ENCODE results near the gene SMCO2. TPM values are rescaled to one million over a fixed set of nuclear protein-coding genes. Genes with fewer than 3 reads are reported as not detected.

Gene SMCO2
- total RNA-seq, 1 donor from 2014 or later: not detected

DNA sequence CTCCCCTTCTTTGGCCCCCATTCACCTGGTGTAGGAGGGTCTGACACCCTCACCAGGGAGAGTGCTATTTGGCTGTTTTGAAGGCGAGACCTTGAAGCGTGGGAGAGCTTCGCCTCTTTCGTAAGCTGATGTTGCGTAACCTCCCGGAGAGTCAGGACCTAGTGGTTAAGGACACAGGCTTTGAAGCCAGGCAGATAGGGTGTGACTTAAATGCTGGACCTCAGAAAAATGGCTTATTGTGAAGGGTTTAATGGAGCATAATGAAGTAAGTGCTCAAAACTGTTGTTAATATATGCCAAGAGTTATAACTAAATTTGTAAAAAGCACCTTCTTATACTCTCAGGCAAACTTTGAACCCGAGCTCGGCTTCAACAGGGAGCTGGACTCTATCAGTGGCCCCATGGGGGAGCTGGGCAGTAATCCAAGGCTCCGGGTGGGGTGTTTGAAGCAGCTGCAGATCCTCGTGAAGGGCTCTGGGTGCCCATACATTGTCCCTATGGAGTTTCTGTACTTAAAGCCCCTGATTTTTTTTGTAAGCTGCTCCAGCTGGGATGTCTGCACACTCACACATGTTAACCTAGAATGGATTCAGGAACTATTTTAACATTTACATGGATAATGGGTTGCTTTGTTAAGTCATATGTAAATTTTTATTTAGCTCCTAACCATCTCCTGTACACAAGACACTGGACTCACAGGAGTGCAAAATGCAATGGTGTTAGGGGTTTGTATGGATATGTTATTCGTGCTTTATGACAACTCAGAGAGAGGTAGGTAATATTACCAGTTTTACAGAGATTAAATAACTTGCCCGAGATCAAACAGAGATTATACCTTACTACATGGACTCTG is 103.5 kb downstream of the SMCO2 start:
- H3K36me3 Mint-ChIP-seq: no peaks in the 10 kb centered on the region
- no peaks in the 10 kb centered on the region for H3K9me3 Mint-ChIP-seq
- DNase-seq (ENCODE audit: low spot score in 2 of 2, unreplicated experiment in 2 of 2): no peak
- TF ChIP-seq, protein P1, sequence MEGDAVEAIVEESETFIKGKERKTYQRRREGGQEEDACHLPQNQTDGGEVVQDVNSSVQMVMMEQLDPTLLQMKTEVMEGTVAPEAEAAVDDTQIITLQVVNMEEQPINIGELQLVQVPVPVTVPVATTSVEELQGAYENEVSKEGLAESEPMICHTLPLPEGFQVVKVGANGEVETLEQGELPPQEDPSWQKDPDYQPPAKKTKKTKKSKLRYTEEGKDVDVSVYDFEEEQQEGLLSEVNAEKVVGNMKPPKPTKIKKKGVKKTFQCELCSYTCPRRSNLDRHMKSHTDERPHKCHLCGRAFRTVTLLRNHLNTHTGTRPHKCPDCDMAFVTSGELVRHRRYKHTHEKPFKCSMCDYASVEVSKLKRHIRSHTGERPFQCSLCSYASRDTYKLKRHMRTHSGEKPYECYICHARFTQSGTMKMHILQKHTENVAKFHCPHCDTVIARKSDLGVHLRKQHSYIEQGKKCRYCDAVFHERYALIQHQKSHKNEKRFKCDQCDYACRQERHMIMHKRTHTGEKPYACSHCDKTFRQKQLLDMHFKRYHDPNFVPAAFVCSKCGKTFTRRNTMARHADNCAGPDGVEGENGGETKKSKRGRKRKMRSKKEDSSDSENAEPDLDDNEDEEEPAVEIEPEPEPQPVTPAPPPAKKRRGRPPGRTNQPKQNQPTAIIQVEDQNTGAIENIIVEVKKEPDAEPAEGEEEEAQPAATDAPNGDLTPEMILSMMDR (IDR thresholded peaks at IDR 0.05; ENCODE audit: unreplicated experiment): no peak
- no peak overlapping the region for H3K4me3 Mint-ChIP-seq
- no peaks in the 10 kb centered on the region for H3K27me3 Mint-ChIP-seq (ENCODE audit: low read depth)
- H3K27ac Mint-ChIP-seq: peak overlapping the region; percentile 70
- H3K4me1 Mint-ChIP-seq: peaks cover 64% of the 10 kb centered on the region

DNA sequence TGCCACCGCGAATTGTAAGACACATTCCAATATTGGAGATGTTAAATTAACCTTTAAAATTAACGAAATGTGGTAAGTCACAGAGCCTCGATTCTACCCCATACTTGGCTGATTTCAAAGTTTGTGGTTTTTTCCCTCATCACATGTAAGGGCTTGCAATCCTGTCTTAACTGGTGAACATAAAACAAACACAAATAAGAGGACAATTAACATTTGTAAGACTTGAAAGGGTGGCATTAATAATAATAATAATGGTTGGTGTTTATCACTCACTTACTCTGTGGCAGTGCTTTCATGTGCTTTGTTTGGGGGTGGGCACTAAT is 104.1 kb downstream of the SMCO2 start:
- H3K27me3 Mint-ChIP-seq (ENCODE audit: low read depth): no peaks in the 10 kb centered on the region

DNA sequence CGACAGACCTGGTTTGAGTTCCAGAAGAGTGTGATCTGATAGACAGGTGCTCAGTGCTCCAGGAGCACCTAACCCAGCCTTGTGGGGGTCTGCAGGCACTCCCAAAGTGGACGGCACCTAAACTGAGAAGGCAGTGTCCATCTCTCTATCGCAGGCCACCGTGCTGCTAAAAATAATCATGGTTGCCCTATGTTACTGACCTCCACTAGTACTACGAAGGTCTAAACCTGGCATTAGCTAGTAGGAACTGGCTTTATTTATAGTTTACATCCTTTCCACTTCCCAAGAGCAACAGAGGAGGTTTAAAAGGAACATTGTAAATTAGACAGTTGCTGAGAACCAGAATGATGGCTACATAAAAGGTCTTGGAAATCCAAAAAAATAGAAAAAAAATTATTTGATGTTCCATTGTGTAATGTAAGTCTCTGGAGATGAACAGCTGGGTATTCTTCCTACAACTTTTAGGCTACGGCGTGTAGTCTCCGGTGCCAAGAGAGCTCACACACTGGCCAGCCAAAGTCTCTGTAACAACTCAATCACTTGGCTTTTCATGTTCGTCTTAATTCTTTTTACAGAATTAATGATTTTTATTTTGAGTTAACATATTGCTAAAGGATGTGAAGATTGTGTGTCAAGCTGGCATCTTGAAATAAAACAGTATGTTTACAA is 104.8 kb downstream of the SMCO2 start:
- no peaks in the 10 kb centered on the region for H3K36me3 Mint-ChIP-seq
- no peak overlapping the region for H3K27ac Mint-ChIP-seq
- H3K4me1 Mint-ChIP-seq: peaks cover 69% of the 10 kb centered on the region
- no peak overlapping the region for H3K4me3 Mint-ChIP-seq
- H3K9me3 Mint-ChIP-seq: no peaks in the 10 kb centered on the region
- DNase-seq (ENCODE audit: low spot score in 2 of 2, unreplicated experiment in 2 of 2): no peak
- H3K27me3 Mint-ChIP-seq (ENCODE audit: low read depth): no peaks in the 10 kb centered on the region
- TF ChIP-seq, protein P1 (IDR thresholded peaks at IDR 0.05; ENCODE audit: unreplicated experiment): no peak

More for the DNA sequence above, 104.1 kb downstream of the SMCO2 start:
- H3K4me3 Mint-ChIP-seq: no peak overlapping the region
- DNase-seq (ENCODE audit: low spot score in 2 of 2, unreplicated experiment in 2 of 2): no peak
- no peaks in the 10 kb centered on the region for H3K9me3 Mint-ChIP-seq
- peak overlapping the region; percentile 70 for H3K27ac Mint-ChIP-seq
- TF ChIP-seq, protein P1 (IDR thresholded peaks at IDR 0.05; ENCODE audit: unreplicated experiment): no peak
- H3K4me1 Mint-ChIP-seq: peaks cover 67% of the 10 kb centered on the region
- H3K36me3 Mint-ChIP-seq: no peaks in the 10 kb centered on the region

Other genes with a start within 250 kb of the SMCO2 start
- 46.7 to 48.2 TPM (median 47.0 TPM) in 3 replicates for gene STK38L, start 202.4 kb upstream of the SMCO2 start, total RNA-seq
- 3.8 to 4.2 TPM (median 4.1 TPM) in 3 replicates for gene BMAL2, start 113.9 kb upstream of the SMCO2 start, total RNA-seq
- 101 to 105 TPM (median 102 TPM) in 3 replicates for gene PPFIBP1, start 77.5 kb downstream of the SMCO2 start, total RNA-seq
- 2.2 to 2.4 TPM (median 2.3 TPM) in 3 replicates for gene REP15, start 249.7 kb downstream of the SMCO2 start, total RNA-seq

Data from mesothelial cell of epicardium (in vitro differentiated cells).